GM10847 (cell line): ENCODE results near the gene ADGRL3.

Source experiments
- POLR2A ChIP-seq: IDR thresholded peaks from 2 replicates; pipeline ENCODE4 v1.6.1; 2011; ENCODE audit not compliant: insufficient read length; ENCODE audit errors: extremely low read depth

Gene ADGRL3

DNA sequence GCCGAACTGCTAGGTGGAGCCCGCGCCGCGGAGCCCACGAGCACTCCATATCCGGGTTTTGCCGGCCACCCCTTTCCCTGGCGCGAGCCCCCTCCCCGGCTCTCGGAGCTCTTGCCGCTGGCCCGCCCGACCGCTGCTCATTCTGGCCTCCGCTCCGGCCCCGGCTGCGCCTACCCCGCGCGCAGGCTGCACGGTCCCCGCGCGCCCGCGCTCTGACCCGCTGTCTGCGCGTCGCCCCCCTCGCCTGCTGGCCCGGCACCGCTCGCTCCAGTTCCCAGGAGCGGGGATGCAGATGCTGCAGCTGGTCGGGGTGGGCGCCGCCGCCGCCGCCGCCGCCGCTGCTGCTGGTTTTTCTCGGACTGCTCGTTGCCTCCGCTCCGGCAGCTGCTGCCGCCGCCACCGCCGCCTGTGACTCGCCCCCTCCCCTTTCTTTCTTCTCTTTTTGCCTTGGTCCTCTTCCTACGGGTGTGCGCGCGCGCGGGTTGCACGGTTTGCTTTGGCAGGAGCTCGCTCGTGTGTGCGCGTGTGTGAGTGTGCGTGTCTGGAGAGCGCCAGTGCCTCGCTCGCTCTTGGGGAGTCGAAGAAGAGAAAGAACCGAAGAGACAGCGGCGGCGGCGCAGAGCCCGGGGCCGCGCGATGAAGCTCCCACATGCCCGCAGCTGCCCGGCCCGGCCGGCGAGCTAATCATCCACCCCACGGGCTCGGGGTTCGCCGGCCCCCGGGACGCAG is at the start of gene ADGRL3:
ADGRL3 (plus strand) TSS at position 140 of the 729 bp plus-strand sequence.
- TF ChIP-seq POLR2A = no peak

GRCh38 chr4:61152433-61152832 is 47.7 kb upstream of the ADGRL3 start:
- no peak for TF ChIP-seq POLR2A

GRCh38 chr4:61160478-61160877 is 39.6 kb upstream of the ADGRL3 start:
- no peak for TF ChIP-seq POLR2A

DNA sequence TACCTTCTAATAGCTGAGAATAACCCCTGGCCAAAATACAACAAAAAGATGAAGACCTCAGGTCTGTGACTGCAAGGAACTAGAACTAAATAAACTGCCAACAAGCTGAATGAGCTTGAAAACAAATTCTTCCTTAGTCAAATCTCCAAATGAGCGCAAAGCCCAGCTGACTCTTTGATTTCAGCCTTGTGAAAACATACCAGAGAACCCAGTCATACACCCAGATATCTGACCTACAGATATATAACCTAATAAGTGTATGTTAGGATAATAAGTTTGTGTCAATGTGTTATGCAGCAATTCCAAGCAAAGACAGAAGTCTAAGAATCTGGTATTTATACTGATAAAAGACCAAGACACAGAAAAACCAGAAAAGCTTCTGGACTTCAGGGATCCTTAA is 38.0 kb upstream of the ADGRL3 start:
- TF ChIP-seq POLR2A = no peak

DNA sequence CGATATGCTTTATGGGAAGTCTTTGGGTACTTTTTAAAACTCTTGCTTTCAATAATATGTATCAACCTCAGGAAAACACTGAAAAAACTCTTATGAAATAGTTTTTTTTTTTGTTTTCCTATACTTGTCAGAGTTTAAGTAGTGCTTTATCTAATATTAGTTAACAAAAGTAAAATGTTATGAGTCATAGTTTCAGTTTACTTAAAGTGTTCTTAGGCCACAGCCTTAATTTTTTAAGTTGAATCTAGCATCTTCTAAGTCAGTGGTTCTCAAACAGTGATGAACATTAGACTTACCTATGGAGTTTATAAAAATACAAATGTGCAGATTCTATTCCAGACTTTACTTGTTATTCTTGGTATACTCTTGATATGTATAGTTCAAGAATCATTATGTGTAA is 26.3 kb upstream of the ADGRL3 start:
- no peak for TF ChIP-seq POLR2A

DNA sequence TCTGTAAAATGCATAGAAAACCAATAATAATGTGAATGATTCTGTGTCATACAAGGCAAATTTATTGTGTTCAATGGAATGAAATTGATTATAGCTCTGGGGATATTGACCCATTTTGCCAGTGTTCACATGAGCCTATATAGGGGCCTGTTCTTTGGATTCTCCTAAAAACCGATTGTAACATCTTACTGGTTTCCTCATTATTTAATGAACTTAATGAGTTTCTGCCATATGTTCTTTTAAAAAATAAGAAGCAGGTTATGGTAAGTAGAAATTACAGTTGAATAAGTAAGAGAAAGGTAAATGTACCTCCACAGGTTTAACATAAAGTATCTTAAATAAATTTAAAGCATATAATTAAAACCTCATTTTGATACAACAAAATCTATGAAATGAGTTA is 24.6 kb upstream of the ADGRL3 start:
- no peak for TF ChIP-seq POLR2A

- TF ChIP-seq POLR2A = no peak
Observed at GRCh38 chr4:61177367-61177766, 22.8 kb upstream of the ADGRL3 start.

- no peak for TF ChIP-seq POLR2A
Observed at GRCh38 chr4:61180405-61180804, 19.7 kb upstream of the ADGRL3 start.

- no peak for TF ChIP-seq POLR2A
Observed at GRCh38 chr4:61182915-61183314, 17.2 kb upstream of the ADGRL3 start.

GRCh38 chr4:61185288-61185687 is 14.8 kb upstream of the ADGRL3 start:
- no peak for TF ChIP-seq POLR2A

DNA sequence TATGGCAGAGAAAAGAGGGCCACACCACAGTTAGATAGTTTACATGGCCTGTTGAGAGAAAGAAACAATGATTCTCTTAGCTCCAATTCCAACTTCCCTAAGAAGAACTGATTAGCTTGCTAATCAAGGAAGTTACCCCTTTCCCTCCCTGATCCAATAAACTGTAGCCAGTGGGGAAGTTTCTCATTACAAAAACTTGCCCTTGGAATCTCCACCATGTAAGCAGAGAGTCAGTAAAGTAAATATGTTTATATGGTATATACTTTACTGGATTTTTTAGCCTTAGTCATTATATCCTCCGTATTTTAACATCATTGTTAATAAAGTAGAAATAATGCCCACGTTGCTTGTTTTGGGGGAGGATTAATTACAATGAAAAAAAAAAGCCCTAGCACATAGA is 7.7 kb upstream of the ADGRL3 start:
- TF ChIP-seq POLR2A = no peak

DNA sequence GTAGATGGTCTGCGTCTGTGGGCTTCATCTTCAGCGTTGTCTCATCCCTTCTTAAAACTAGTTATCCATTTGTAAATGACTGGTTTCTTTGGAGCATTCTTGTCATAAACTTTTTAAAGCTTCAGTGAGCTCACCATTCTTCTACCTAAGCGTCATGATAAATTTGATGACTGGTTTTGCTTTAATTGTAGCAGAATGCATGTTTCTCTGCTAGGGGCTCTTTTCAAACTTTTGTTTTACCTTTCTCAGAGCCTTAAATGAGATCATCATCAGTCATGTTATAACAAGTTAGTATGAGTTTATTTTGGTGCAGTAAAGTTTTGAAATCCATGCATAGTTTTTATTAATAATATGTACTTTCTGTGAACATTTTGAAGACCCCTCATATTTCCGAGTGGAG is 6.3 kb upstream of the ADGRL3 start:
- TF ChIP-seq POLR2A = no peak

- no peak for TF ChIP-seq POLR2A
Observed at GRCh38 chr4:61194571-61194970, 5.6 kb upstream of the ADGRL3 start.

GRCh38 chr4:61195101-61195500 is 5.0 kb upstream of the ADGRL3 start:
- no peak for TF ChIP-seq POLR2A

GRCh38 chr4:61198686-61199085 is 1.4 kb upstream of the ADGRL3 start:
- no peak for TF ChIP-seq POLR2A

DNA sequence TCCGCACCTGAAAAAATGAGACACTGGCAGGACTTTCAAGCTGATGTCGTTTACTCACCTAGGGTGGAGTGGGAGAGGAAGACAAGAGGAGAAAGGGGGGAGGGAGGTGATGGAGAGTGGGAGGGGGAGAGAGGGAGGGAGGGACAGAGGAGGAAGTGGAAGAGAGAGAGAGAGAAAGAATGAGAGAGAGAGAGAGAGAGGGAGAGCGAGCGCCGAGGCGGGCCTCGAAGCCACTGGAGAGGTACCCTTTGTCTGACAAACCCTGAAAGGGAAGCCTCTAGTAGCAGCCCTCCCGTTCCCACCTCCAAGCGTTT is 296 bp upstream of the ADGRL3 start:
- no peak for TF ChIP-seq POLR2A

GRCh38 chr4:61200916-61201526 is 895 bp downstream of the ADGRL3 start:
- TF ChIP-seq POLR2A = no peak
